Islet precursor cell (in vitro differentiated cells): ENCODE measurements around the gene ZNF277.
"Not testable (repeated sequence)": the region's sequence is repeated elsewhere in the genome, so short reads cannot be mapped to it uniquely, and the experiment has no call there.

Experiments
- DNase-seq: peaks from one replicate; pipeline ENCODE4 v3.0.0-alpha.2; 2018

ZNF277 gene

GRCh38 chr7:112212571-112212970 lies 6.1 kb downstream of the ZNF277 start:
- DNase-seq = no peak

DNA sequence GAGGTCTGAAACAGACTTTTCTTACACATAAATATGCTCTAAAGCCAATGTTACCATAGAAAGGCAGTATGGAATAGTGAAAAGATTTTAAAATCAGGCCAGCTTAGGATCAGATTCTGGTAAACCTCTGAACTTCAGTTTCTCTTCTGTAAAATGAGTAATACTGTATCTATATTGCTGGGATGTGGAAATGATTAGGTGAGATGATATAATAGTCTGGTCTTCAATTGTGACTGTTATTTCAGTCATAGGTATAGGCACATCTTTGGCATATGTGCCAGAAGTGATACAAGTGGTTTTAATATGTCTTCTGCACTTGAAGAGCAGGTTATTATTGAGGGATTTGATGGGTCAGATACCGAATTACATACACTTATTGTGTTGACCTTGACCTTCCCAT lies 7.2 kb downstream of the ZNF277 start:
- DNase-seq = no peak

DNA sequence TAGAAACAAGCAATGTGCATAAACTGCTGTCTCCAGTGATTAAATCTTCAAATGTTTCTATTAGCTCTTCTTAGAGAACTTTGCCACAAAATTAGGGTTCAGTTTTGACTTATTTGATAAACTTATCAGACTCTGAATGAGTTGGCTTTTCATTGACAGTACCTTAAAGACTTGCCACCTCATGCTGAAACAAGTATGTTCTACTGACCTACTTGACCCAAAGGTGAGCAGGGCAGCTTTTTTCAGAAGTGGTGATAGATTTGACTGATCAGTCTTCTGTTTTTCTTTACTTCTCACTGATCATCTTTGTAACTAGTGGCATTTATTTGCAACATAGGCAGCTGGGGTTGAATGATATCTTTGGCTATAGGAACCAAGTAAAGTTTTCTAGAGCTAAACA lies 7.8 kb downstream of the ZNF277 start:
- DNase-seq = no peak

GRCh38 chr7:112214883-112215282 lies 8.4 kb downstream of the ZNF277 start:
- DNase-seq = no peak

GRCh38 chr7:112215787-112216186 lies 9.3 kb downstream of the ZNF277 start:
- no peak for DNase-seq

DNA sequence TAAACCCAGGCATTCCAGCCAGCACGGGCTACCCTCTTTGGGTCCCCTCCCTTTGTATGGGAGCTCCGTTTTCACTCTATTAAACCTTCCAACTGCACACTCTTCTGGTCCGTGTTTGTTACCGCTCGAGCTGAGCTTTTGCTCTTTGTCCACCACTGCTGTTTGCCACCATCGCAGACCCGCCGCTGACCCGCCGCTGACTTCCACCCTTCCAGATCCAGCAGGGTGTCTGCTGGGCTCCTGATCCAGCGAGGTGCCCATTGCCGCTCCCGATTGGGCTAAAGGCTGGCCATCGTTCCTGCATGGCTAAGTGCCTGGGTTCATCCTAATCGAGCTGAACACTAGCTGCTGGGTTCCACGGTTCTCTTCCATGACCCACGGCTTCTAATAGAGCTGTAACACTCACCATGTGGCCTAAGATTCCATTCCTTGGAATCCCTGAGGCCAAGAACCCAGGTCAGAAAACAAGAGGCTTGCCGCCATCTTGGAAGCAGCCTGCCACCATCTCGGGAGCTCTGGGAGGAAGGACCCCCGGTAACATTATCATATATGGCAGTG lies 14.5 kb downstream of the ZNF277 start:
- DNase-seq = no peak

- no peak for DNase-seq
Observed at GRCh38 chr7:112223310-112223709, 16.8 kb downstream of the ZNF277 start.

DNA sequence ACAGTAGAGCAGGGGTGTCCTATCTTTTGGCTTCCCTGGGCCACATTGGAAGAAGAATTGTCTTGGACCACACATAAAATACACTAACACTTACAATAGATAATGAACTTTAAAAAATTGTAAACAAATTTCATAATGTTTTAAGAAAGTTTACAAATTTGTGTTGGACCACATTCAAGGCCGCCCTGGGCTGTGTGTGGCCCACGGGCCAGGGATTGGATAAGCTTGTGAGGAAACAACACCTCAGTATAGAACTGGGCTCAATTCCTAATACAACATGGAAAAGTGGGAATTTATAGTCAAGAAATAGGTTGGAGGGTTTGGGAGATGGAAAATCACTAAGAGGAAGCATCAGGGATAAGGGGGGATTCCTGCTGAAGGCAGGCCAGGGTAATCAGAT lies 17.7 kb downstream of the ZNF277 start:
- DNase-seq = no peak

DNA sequence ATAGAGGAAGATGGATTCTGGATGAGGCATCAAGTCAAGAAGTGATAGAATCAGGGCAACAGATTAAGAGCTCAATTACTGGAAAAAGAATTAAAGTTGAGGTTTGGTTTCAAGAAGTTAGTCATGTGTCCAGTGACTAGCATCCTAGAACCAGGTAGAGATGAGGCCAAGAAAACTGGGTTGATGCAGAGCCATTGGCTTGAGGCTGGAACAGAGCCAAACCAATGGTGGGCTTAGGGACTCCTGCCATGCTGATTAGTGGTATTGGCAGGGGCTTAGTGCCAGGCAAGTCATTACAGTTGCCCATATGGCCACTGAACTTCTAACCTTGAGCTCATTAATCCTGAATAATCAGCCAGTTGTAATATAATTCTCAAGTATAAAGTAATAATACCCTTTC lies 18.5 kb downstream of the ZNF277 start:
- DNase-seq = no peak

GRCh38 chr7:112226701-112227276 lies 20.3 kb downstream of the ZNF277 start:
- no peak for DNase-seq

GRCh38 chr7:112228632-112229031 lies 22.1 kb downstream of the ZNF277 start:
- DNase-seq = no peak

DNA sequence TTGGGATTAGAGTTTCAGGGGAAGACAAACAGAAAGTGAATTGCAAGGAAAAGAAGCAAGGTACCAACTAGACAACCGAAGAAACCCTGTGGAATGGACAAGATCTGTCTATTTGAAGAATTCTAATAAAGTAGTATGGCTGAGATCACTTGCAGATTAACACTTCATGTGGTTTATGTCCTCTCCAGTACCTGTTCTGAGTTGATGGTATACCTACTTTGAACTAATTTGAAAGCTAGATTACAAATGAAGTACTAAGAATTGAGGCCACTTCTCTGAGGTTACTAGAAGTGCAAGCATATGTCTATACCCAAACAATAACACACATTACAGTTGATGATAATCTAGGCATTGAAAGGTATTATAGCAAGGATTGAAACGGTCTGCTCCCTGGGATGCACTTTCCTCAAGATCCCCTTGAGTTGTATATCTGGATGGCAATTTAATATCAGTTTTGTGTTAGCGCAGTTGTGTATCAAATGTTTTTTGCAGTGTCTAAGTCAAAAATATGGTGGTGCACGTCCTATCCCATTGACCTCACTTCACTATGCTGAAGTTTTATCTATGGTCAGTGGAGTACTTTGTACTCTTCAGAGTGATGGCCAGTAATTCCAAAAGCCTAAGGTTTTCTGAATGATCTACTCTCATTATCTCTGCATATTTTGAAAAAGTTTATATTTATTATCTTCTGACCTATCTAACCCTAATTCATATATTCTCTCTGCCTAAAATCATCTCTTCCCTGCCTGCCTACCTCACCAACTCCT lies 25.9 kb downstream of the ZNF277 start:
- no peak for DNase-seq

- DNase-seq = no peak
Observed at GRCh38 chr7:112233048-112233697, 26.7 kb downstream of the ZNF277 start.

GRCh38 chr7:112234147-112234546 lies 27.7 kb downstream of the ZNF277 start:
- no peak for DNase-seq

DNA sequence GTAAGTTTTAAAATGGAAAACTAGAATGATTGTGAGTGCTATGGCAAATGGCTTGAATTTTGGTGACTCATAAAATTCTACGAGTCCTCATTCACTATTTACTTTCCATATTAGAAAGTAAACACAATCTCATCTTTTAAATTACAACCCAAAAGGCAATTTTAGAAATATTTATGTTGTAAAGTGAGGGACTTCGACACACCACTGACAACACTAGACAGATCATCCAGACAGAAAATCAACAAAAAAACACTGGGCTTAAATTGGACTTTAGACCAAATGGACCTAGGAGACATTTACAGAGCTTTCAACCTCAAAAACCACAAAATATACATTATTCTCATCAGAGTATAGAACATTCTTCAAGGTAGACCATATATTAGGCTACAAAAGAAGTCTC lies 30.1 kb downstream of the ZNF277 start:
- DNase-seq = no peak

GRCh38 chr7:112238330-112238729 lies 31.8 kb downstream of the ZNF277 start:
- DNase-seq = no peak

DNA sequence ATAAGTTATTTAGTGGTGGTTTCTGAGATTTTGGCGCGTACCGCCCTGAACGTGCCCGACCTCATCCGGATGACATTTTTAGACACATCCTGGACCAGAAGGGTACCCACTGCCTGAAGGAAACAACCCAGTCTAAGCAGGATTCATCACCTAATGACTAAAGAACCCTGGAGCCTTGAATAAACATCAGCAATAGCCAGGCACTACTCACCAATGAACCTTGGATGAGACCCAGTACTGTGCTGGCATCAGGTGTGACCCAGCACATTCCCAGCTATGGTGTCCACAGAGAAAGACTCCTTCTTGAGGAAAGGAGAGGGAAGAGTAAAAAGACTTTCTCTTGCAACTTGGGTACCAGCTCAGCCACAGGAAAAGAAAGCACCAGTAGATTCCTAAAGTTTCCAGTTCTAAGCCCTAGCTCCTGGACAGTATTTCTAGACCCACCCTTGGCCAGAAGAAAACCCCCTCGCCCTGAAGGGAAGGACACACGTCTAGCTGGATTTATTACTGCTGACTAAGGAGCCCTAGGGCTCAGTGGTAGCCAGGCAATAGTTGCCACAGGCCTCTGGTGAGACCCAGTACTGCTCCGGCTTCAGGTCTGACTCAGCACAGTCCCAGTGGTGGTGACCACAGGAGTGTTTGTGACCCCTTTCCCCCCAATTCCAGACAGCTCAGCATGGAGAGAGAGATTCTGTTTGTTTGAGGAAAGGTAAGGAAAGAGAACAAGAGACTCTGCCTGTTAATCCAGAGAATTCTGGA lies 32.5 kb downstream of the ZNF277 start:
- DNase-seq = peak; percentile 81

DNA sequence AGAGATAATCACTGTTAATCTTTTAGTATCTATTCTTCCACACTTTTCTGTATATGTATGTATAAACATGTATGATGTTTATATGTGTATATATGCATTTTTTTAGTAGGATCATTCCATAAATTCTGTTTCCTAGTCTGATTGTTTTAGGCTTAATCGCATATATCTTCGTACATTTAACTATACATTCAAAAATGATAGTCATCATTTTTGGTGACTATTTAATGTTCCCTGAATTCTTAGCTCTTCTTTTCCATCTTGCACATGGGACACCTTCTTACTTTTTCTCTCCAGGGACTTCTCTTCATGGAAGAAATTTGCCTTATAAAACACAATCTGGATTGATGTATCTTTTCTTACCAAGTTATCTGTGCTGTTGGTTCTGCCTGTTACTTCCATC lies 42.1 kb downstream of the ZNF277 start:
- no peak for DNase-seq

- not testable (repeated sequence) for DNase-seq
Observed at GRCh38 chr7:112249967-112250366, 43.5 kb downstream of the ZNF277 start.

GRCh38 chr7:112252141-112252540 lies 45.6 kb downstream of the ZNF277 start:
- no peak for DNase-seq

- DNase-seq = no peak
Observed at GRCh38 chr7:112252691-112253090, 46.2 kb downstream of the ZNF277 start.

GRCh38 chr7:112254156-112254555 lies 47.7 kb downstream of the ZNF277 start:
- DNase-seq = no peak

- DNase-seq = peak; percentile 52
Observed at GRCh38 chr7:112254709-112255387, 48.4 kb downstream of the ZNF277 start.
